Spleen (tissue), 11 donors: ENCODE measurements around the gene CTXN1. TPM values are rescaled to one million over a fixed set of nuclear protein-coding genes. Genes with fewer than 3 reads are reported as not detected.

Experiments used
- DNase-seq: peaks from one replicate; pipeline ENCODE4 v3.0.0-alpha.2; 2020
- H3K27ac ChIP-seq, 8 donors: fragments of 200-600 bp; sonication (generic) in 7 of 8; 1 replicate in 4 of 8; 2 replicates in 4 of 8; pipeline versions ENCODE4 v1.5.0 to v1.8.0; 2016 to 2021; ENCODE audit warnings: inconsistent platforms in 4 of 8, mild to moderate bottlenecking in 4 of 8, moderate library complexity in 1 of 8
- H3K27me3 ChIP-seq, 7 donors: fragments of 200-600 bp; sonication (generic) in 6 of 7; replicated peaks in 1 of 7; 1 replicate in 4 of 7; 2 replicates in 3 of 7; pipeline versions ENCODE4 v1.5.0 to v1.8.0; 2016 to 2021; ENCODE audit warnings: inconsistent platforms in 3 of 7, mild to moderate bottlenecking in 1 of 7
- H3K36me3 ChIP-seq, 6 donors: fragments of 200-600 bp; sonication (generic) in 5 of 6; 1 replicate in 4 of 6; 2 replicates in 2 of 6; pipeline versions ENCODE4 v1.5.0 to v1.8.0; 2016 to 2021; ENCODE audit warnings: inconsistent platforms in 2 of 6
- H3K4me1 ChIP-seq, 6 donors: fragments of 200-600 bp; sonication (generic) in 5 of 6; 1 replicate in 3 of 6; 2 replicates in 3 of 6; pipeline versions ENCODE4 v1.5.0 to v1.8.0; 2016 to 2021; ENCODE audit warnings: inconsistent platforms in 3 of 6
- H3K4me3 ChIP-seq, 8 donors: fragments of 200-600 bp; sonication (generic) in 7 of 8; 1 replicate in 4 of 8; 2 replicates in 4 of 8; pipeline versions ENCODE4 v1.5.0 to v1.8.0; 2016 to 2021; ENCODE audit warnings: inconsistent platforms in 4 of 8, mild to moderate bottlenecking in 4 of 8, moderate library complexity in 2 of 8
- H3K9me3 ChIP-seq, 8 donors: fragments of 200-600 bp; sonication (generic) in 7 of 8; 1 replicate in 4 of 8; 2 replicates in 4 of 8; pipeline versions ENCODE4 v1.5.0 to v1.8.0; 2016 to 2021; ENCODE audit warnings: inconsistent platforms in 4 of 8
- CTCF ChIP-seq, 11 experiments: fragments of 200-600 bp in 7 of 11; fragments of 450-650 bp in 4 of 11; sonication (generic) in 4 of 11; IDR thresholded peaks in 8 of 11; conservative IDR thresholded peaks in 3 of 11; 1 replicate in 7 of 11; 2 replicates in 4 of 11; pipeline versions ENCODE4 v1.4.0 to v1.8.0; 2016 to 2021; ENCODE audit warnings: antibody characterized with exemption in 11 of 11, inconsistent platforms in 4 of 11, mild to moderate bottlenecking in 1 of 11
- POLR2A ChIP-seq, 3 donors: fragments of 450-650 bp; IDR thresholded peaks; one replicate each; pipeline ENCODE4 v1.5.1; 2017; ENCODE audit warnings: antibody characterized with exemption in 3 of 3, mild to moderate bottlenecking in 1 of 3
- POLR2AphosphoS5 ChIP-seq, 3 donors: sonication (generic); formaldehyde crosslinking; IDR thresholded peaks; one replicate each; pipeline ENCODE4 v1.5.1; 2017; ENCODE audit warnings: antibody characterized with exemption in 3 of 3
- WGBS, 5 donors: extraction: QIAGEN DNeasy Blood & Tissue Kit in 3 of 5; methylation state at CpG; one replicate each; pipeline versions ENCODE4 v1.1.5 to v1.1.7; 2013 to 2018; 5-methylcytosine and 5-hydroxymethylcytosine counted together
- intact Hi-C: fragments of 100-400 bp; cut with DNase I; formaldehyde crosslinking; loops from one replicate; pipeline ENCODE4 v1.15.0; 2023; ENCODE audit warnings: low total_unique reads
- polyA plus RNA-seq, 3 donors: library from polyadenylated mRNA; stranded (reverse); fragments of 200-250 nt; gene quantifications; one replicate each; pipeline ENCODE4 v1.2.1, GENCODE V29; 2013
- total RNA-seq, 7 donors: library from RNA; depleted of rRNA in 3 of 7; stranded (reverse); fragments of >200 nt in 3 of 7; fragmentation: NEBNext Ultra II Directional in 4 of 7; extraction: Animal tissue kit (Norgen Biotek cat#: 25700) in 4 of 7; gene quantifications; one replicate each; pipeline versions ENCODE4 v1.1.0 to v1.2.1, GENCODE V29; 2016 to 2021
- donor health status: healthy with polysubstance abuse.
- donor health status: DM: no; HTN: no; CAD: no; lungs with moderate emphysema.
- donor health status: DM: no; HTN: no; CAD: no.
- donor health status: Bipolar disorder and iron deficiency.
- donor health status: healthy.
- donor health status: DM: no; HTN: no; CAD: no.
- donor health status: DM: yes; HTN: yes; CAD: no.

The CTXN1 gene
- total and polyA plus RNA-seq, 10 donors: 0.11 to 4.4 (median 2.0) TPM

- H3K27me3 ChIP-seq: no peaks in the 10 kb centered on the region
- DNase-seq: peak; percentile 57
- intact Hi-C loops: no loop called here
- no peak overlapping the region for H3K4me3 ChIP-seq
- TF ChIP-seq POLR2A (IDR thresholded peaks at IDR 0.05) (no peak), CTCF (IDR thresholded peaks at IDR 0.05 in 8 of 11, conservative IDR thresholded peaks at IDR 0.05 in 3 of 11) (peak; percentile 42 to 75 (median 60)), POLR2AphosphoS5 (IDR thresholded peaks at IDR 0.05) (no peak)
- whole genome bisulfite sequencing, 5 donors: 51 to 79% (median 73%) methylated on average over 11 to 12 of the region's 12 CpGs
- peaks cover 0 to 22% (median 10%) of the 10 kb centered on the region in 6 donors for H3K4me1 ChIP-seq
- no peaks in the 10 kb centered on the region for H3K9me3 ChIP-seq
- H3K27ac ChIP-seq: peak overlapping the region in 3 of 8 donors; percentile 31 to 50 (median 41)
- peaks cover 0 to 100% (median 74%) of the 10 kb centered on the region in 6 donors for H3K36me3 ChIP-seq
Observed at GRCh38 chr19:7970716-7971448, 44.9 kb upstream of the CTXN1 start.

- WGBS, 5 donors: 91 to 96% (median 94%) methylated on average over 11 of the region's 11 CpGs
- Histone ChIP-seq H3K4me1 (peaks cover 0 to 23% (median 10%) of the 10 kb centered on the region in 6 donors), H3K36me3 (peaks cover 0 to 100% (median 77%) of the 10 kb centered on the region in 6 donors), H3K9me3 (no peaks in the 10 kb centered on the region), H3K27ac (no peak overlapping the region), H3K27me3 (no peaks in the 10 kb centered on the region), H3K4me3 (no peak overlapping the region)
- TF ChIP-seq POLR2A (IDR thresholded peaks at IDR 0.05): no peak
- no peak for TF ChIP-seq POLR2AphosphoS5 (IDR thresholded peaks at IDR 0.05)
- no peak for TF ChIP-seq CTCF (IDR thresholded peaks at IDR 0.05 in 8 of 11, conservative IDR thresholded peaks at IDR 0.05 in 3 of 11)
- intact Hi-C loops: no loop called here
- DNase-seq: no peak
Observed at GRCh38 chr19:7969555-7969939, 43.6 kb upstream of the CTXN1 start.

- intact Hi-C loops: no loop called here
- peaks cover 0 to 23% (median 10%) of the 10 kb centered on the region in 6 donors for H3K4me1 ChIP-seq
- no peak overlapping the region for H3K27ac ChIP-seq
- peaks cover under 1 to 100% (median 74%) of the 10 kb centered on the region in 6 donors for H3K36me3 ChIP-seq
- H3K9me3 ChIP-seq: no peaks in the 10 kb centered on the region
- DNase-seq: no peak
- no peaks in the 10 kb centered on the region for H3K27me3 ChIP-seq
- TF ChIP-seq POLR2A (IDR thresholded peaks at IDR 0.05): no peak
- no peak for TF ChIP-seq POLR2AphosphoS5 (IDR thresholded peaks at IDR 0.05)
- TF ChIP-seq CTCF (IDR thresholded peaks at IDR 0.05 in 8 of 11, conservative IDR thresholded peaks at IDR 0.05 in 3 of 11): no peak
- 91 to 96% (median 93%) methylated on average over 20 of the region's 20 CpGs for WGBS, 5 donors
- no peak overlapping the region for H3K4me3 ChIP-seq
Observed at GRCh38 chr19:7968796-7969554, 43.0 kb upstream of the CTXN1 start.
